HCT116 (cell line): ENCODE results near the gene PLCL2. TPM values are rescaled to one million over a fixed set of nuclear protein-coding genes. Genes with fewer than 3 reads are reported as not detected.

Experiments
- ATAC-seq: fragments of 200-7000 bp; cut with Tn5 transposase; 2 replicates; pipeline ENCODE4 v1.9.1; 2020; ENCODE audit warnings: mild to moderate bottlenecking, moderate library complexity
- BruUV-seq: library from RNA; stranded (reverse); fragments of 400-500 nt; replicated peaks from 2 replicates; lab custom pipeline; 2021; lab: Mats Ljungman, UMichigan
- CTCF ChIA-PET: fragments of 300-600 bp; sonication (Branson Sonifier 250); formaldehyde crosslinking; loops from one replicate; lab custom pipeline; 2021; ENCODE audit warnings: antibody characterized with exemption; lab: Charles Lee
- POLR2A ChIA-PET: fragments of 300-600, 350-600 bp; sonication (Branson Sonifier 250); formaldehyde crosslinking; loops from one replicate; lab custom pipeline; 2021; ENCODE audit warnings: antibody characterized with exemption; lab: Charles Lee
- RAD21 ChIA-PET, 2 experiments: fragments of 300-600 bp; sonication (Branson Sonifier 250); formaldehyde crosslinking; loops; one replicate each; lab custom pipeline; 2023; ENCODE audit warnings: low total read pairs in 2 of 2; ENCODE audit not compliant: uncharacterized antibody in 2 of 2, unreplicated experiment in 2 of 2, low non-redundant PET in 1 of 2; lab: Charles Lee
- DNase-seq: peaks from one replicate; pipeline ENCODE4 v3.0.0-alpha.2; 2010; ENCODE audit warnings: low read depth, low spot score
- H2AFZ ChIP-seq: fragments of 200-600 bp; shearing (Covaris generic), sonication (generic); 2 replicates; pipeline ENCODE4 v1.6.1; 2017; ENCODE audit warnings: low read depth, mixed run types, mixed read lengths, antibody characterized with exemption, low read length; ENCODE audit not compliant: poor library complexity, severe bottlenecking
- H3K27ac ChIP-seq: 2 replicates; pipeline ENCODE4 v1.5.1; 2012; ENCODE audit warnings: low read depth, low read length
- H3K27me3 ChIP-seq: fragments of 200-600 bp; sonication (generic); 2 replicates; pipeline ENCODE4 v1.6.1; 2016; ENCODE audit warnings: mixed run types, low read length, mixed read lengths; ENCODE audit not compliant: insufficient read depth
- H3K36me3 ChIP-seq, 2 experiments: fragments of 200-500 bp in 1 of 2; fragments of 200-600 bp in 1 of 2; sonication (Bioruptor generic) in 1 of 2; sonication (generic) in 1 of 2; 2 replicates each; pipeline versions ENCODE4 v1.5.1 to v1.6.1; 2014 to 2016; ENCODE audit warnings: low read length in 2 of 2, inconsistent platforms in 1 of 2, mixed read lengths in 1 of 2, mixed run types in 1 of 2; ENCODE audit not compliant: insufficient read depth in 2 of 2, control insufficient read depth in 1 of 2
- H3K4me1 ChIP-seq, 2 experiments: fragments of 200-600 bp in 1 of 2; sonication (generic) in 1 of 2; 2 replicates each; pipeline versions ENCODE4 v1.5.1 to v1.6.1; 2012 to 2017; ENCODE audit warnings: low read length in 2 of 2, inconsistent platforms in 1 of 2, mild to moderate bottlenecking in 1 of 2, mixed read lengths in 1 of 2, mixed run types in 1 of 2, moderate library complexity in 1 of 2; ENCODE audit not compliant: insufficient read depth in 2 of 2, control insufficient read depth in 1 of 2
- H3K4me2 ChIP-seq: fragments of 200-600 bp; sonication (generic); 2 replicates; pipeline ENCODE4 v1.6.1; 2017; ENCODE audit warnings: mixed run types, low read length, mixed read lengths
- H3K4me3 ChIP-seq, 2 experiments: fragments of 200-600 bp in 1 of 2; sonication (generic) in 1 of 2; replicated peaks in 1 of 2; 2 replicates each; pipeline ENCODE4 v1.5.1; 2011 to 2016; ENCODE audit warnings: low read length in 2 of 2, control low read depth in 1 of 2, low read depth in 1 of 2, mild to moderate bottlenecking in 1 of 2, mixed read lengths in 1 of 2, mixed run types in 1 of 2
- H3K79me2 ChIP-seq: fragments of 200-600 bp; sonication (generic); 2 replicates; pipeline ENCODE4 v1.6.1; 2017; ENCODE audit warnings: mild to moderate bottlenecking, mixed run types, low read length, moderate library complexity, mixed read lengths; ENCODE audit not compliant: insufficient read depth
- H3K9ac ChIP-seq: fragments of 200-600 bp; sonication (generic); 2 replicates; pipeline ENCODE4 v1.6.1; 2016; ENCODE audit warnings: low read length, mixed read lengths
- H3K9me2 ChIP-seq: fragments of 200-600 bp; sonication (generic), shearing (Covaris generic); 2 replicates; pipeline ENCODE4 v1.6.1; 2017; ENCODE audit warnings: mixed run types, mild to moderate bottlenecking, moderate library complexity; ENCODE audit not compliant: insufficient read depth
- H3K9me3 ChIP-seq, 2 experiments: fragments of 200-500 bp in 1 of 2; fragments of 200-600 bp in 1 of 2; sonication (Bioruptor generic) in 1 of 2; sonication (generic) in 1 of 2; 2 replicates each; pipeline ENCODE4 v1.6.1; 2014 to 2017; ENCODE audit warnings: low read length in 2 of 2, mixed read lengths in 2 of 2, inconsistent platforms in 1 of 2, low read depth in 1 of 2, mild to moderate bottlenecking in 1 of 2, mixed run types in 1 of 2, moderate library complexity in 1 of 2; ENCODE audit not compliant: control insufficient read depth in 1 of 2, insufficient read depth in 1 of 2
- H4K20me1 ChIP-seq: fragments of 200-600 bp; sonication (generic), shearing (Covaris generic); 2 replicates; pipeline ENCODE4 v1.6.1; 2017; ENCODE audit warnings: mixed run types, mild to moderate bottlenecking, moderate library complexity; ENCODE audit not compliant: insufficient read depth
- CEBPB ChIP-seq: IDR thresholded peaks from 2 replicates; pipeline ENCODE4 v1.6.1; 2012; ENCODE audit warnings: low read depth
- EZH2phosphoT487 ChIP-seq: fragments of 200-600 bp; IDR thresholded peaks from 2 replicates; pipeline ENCODE4 v1.6.1; 2018; ENCODE audit warnings: antibody characterized with exemption, borderline replicate concordance
- FOSL1 ChIP-seq: IDR thresholded peaks from 2 replicates; pipeline ENCODE4 v1.6.1; 2012; ENCODE audit warnings: low read depth
- JUND ChIP-seq: IDR thresholded peaks from 2 replicates; pipeline ENCODE4 v1.6.1; 2012
- RAD21 ChIP-seq: IDR thresholded peaks from 2 replicates; pipeline ENCODE4 v1.6.1; 2012; ENCODE audit warnings: low read depth, mild to moderate bottlenecking
- SP1 ChIP-seq: IDR thresholded peaks from 2 replicates; pipeline ENCODE4 v1.6.1; 2012; ENCODE audit warnings: low read depth
- SRF ChIP-seq: IDR thresholded peaks from 2 replicates; pipeline ENCODE4 v1.6.1; 2012; ENCODE audit warnings: low read depth
- intact Hi-C: fragments of 100-400 bp; cut with micrococcal nuclease; formaldehyde crosslinking; loops from 2 replicates; pipeline ENCODE4 v1.10.0; 2022
- total RNA-seq: library from RNA; stranded (reverse); gene quantifications from one replicate; pipeline ENCODE4 v1.2.1, GENCODE V29; 2021; ENCODE audit not compliant: unreplicated experiment
- TF ChIP-seq, protein P1 (sequence below): IDR thresholded peaks from 2 replicates; pipeline ENCODE4 v1.6.1; 2012; ENCODE audit warnings: low read depth
- TF ChIP-seq, protein P2 (sequence below): IDR thresholded peaks from 2 replicates; pipeline ENCODE4 v1.6.1; 2011; ENCODE audit warnings: mild to moderate bottlenecking, low read length, moderate library complexity; ENCODE audit not compliant: insufficient replicate concordance; ENCODE audit errors: extremely low read depth

PLCL2 gene
- total RNA-seq, 1 experiment from 2014 or later = 2.2 TPM

DNA sequence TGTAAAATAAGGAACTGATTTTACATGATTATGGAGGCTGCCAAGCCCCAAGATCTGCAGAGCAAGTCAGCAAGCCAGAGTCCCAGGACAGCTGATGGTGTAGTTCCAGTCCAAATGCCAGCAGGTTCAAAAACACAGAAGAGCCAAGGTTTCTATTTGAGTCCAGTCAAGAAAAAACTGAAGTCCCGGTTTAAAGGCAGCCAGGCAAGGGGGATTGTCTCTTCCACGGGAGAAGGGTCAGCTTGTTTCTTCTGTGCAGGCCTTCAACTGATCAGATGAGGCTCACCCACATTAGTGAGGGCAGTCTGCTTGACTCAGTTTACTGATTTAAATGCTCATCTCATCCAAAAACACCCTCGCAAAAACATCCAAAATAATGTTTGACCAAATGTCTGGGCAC is 246.2 kb downstream of the PLCL2 start:
- Histone ChIP-seq H4K20me1 (no peaks in the 10 kb centered on the region), H3K79me2 (no peaks in the 10 kb centered on the region), H3K4me1 (no peaks in the 10 kb centered on the region), H3K9me2 (no peaks in the 10 kb centered on the region), H3K4me2 (no peak overlapping the region), H3K36me3 (no peaks in the 10 kb centered on the region), H2AFZ (no peak overlapping the region), H3K27me3 (no peaks in the 10 kb centered on the region), H3K9me3 (no peaks in the 10 kb centered on the region), H3K4me3 (no peak overlapping the region), H3K27ac (no peak overlapping the region), H3K9ac (no peak overlapping the region)
- DNase-seq = no peak
- no peak for ATAC-seq
- RAD21 ChIA-PET = no interaction called here
- CTCF ChIA-PET = no interaction called here
- POLR2A ChIA-PET = no interaction called here
- BruUV-seq = no TSS peak
- intact Hi-C loops = no loop called here
- no peak for TF ChIP-seq EZH2phosphoT487
- no peak for TF ChIP-seq CEBPB
- no peak for TF ChIP-seq SRF
- TF ChIP-seq, protein P1, sequence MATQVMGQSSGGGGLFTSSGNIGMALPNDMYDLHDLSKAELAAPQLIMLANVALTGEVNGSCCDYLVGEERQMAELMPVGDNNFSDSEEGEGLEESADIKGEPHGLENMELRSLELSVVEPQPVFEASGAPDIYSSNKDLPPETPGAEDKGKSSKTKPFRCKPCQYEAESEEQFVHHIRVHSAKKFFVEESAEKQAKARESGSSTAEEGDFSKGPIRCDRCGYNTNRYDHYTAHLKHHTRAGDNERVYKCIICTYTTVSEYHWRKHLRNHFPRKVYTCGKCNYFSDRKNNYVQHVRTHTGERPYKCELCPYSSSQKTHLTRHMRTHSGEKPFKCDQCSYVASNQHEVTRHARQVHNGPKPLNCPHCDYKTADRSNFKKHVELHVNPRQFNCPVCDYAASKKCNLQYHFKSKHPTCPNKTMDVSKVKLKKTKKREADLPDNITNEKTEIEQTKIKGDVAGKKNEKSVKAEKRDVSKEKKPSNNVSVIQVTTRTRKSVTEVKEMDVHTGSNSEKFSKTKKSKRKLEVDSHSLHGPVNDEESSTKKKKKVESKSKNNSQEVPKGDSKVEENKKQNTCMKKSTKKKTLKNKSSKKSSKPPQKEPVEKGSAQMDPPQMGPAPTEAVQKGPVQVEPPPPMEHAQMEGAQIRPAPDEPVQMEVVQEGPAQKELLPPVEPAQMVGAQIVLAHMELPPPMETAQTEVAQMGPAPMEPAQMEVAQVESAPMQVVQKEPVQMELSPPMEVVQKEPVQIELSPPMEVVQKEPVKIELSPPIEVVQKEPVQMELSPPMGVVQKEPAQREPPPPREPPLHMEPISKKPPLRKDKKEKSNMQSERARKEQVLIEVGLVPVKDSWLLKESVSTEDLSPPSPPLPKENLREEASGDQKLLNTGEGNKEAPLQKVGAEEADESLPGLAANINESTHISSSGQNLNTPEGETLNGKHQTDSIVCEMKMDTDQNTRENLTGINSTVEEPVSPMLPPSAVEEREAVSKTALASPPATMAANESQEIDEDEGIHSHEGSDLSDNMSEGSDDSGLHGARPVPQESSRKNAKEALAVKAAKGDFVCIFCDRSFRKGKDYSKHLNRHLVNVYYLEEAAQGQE = no peak
- TF ChIP-seq, protein P2, sequence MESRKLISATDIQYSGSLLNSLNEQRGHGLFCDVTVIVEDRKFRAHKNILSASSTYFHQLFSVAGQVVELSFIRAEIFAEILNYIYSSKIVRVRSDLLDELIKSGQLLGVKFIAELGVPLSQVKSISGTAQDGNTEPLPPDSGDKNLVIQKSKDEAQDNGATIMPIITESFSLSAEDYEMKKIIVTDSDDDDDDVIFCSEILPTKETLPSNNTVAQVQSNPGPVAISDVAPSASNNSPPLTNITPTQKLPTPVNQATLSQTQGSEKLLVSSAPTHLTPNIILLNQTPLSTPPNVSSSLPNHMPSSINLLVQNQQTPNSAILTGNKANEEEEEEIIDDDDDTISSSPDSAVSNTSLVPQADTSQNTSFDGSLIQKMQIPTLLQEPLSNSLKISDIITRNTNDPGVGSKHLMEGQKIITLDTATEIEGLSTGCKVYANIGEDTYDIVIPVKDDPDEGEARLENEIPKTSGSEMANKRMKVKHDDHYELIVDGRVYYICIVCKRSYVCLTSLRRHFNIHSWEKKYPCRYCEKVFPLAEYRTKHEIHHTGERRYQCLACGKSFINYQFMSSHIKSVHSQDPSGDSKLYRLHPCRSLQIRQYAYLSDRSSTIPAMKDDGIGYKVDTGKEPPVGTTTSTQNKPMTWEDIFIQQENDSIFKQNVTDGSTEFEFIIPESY = no peak
- TF ChIP-seq FOSL1 = no peak
- no peak for TF ChIP-seq RAD21
- TF ChIP-seq JUND = no peak
- no peak for TF ChIP-seq SP1
